ENCODE measurements around the gene KIF25. TPM values are rescaled to one million over a fixed set of nuclear protein-coding genes. Genes with fewer than 3 reads are reported as not detected.
"Not testable (repeated sequence)": the region's sequence is repeated elsewhere in the genome, so short reads cannot be mapped to it uniquely, and the experiment has no call there.

Gene KIF25
- total RNA-seq, 1 experiment from 2014 or later: not detected

GRCh38 chr6:167975458-167975857 lies 22.0 kb upstream of the KIF25 start:
- intact Hi-C loops (cut with micrococcal nuclease; ENCODE audit: unreplicated experiment): no loop called here
- Histone ChIP-seq H3F3A (ENCODE audit: insufficient read depth, low read depth) (no peaks in the 10 kb centered on the region), H4K20me1 (ENCODE audit: insufficient read depth) (peaks cover 8% of the 10 kb centered on the region), H2AFZ (no peak overlapping the region), H3K4me3 (no peak overlapping the region), H3K79me2 (ENCODE audit: low read depth) (no peaks in the 10 kb centered on the region), H3K27ac (no peak overlapping the region), H3K9me3 (ENCODE audit: insufficient read depth, low read depth) (no peaks in the 10 kb centered on the region), H3K4me1 (replicated peaks; ENCODE audit: insufficient read depth) (no peaks in the 10 kb centered on the region), H3K9me2 (ENCODE audit: insufficient read depth) (no peaks in the 10 kb centered on the region), H3K27me3 (ENCODE audit: insufficient read depth, low read depth) (peaks cover 14% of the 10 kb centered on the region), H3K4me2 (no peak overlapping the region), H3K36me3 (ENCODE audit: low read depth) (no peaks in the 10 kb centered on the region)
- no peak for DNase-seq
- ChIA-PET CTCF (no interaction called here), POLR2A (ENCODE audit: unreplicated experiment) (no interaction called here)
- no TSS peak for BruUV-seq (replicated peaks)
- TF ChIP-seq EZH2 (IDR thresholded peaks at IDR 0.05; ENCODE audit: low read depth): no peak
- no peak for TF ChIP-seq CTCF (conservative IDR thresholded peaks at IDR 0.05)

- H3K9me2 ChIP-seq (ENCODE audit: insufficient read depth); BruUV-seq (replicated peaks); POLR2A ChIA-PET (ENCODE audit: unreplicated experiment); CTCF ChIA-PET; H3K4me1 ChIP-seq (replicated peaks; ENCODE audit: insufficient read depth); H4K20me1 ChIP-seq (ENCODE audit: insufficient read depth); H2AFZ ChIP-seq; H3K4me3 ChIP-seq; H3K79me2 ChIP-seq (ENCODE audit: low read depth); H3K9me3 ChIP-seq (ENCODE audit: insufficient read depth, low read depth); H3F3A ChIP-seq (ENCODE audit: insufficient read depth, low read depth); DNase-seq; H3K36me3 ChIP-seq (ENCODE audit: low read depth); H3K4me2 ChIP-seq; H3K27ac ChIP-seq; intact Hi-C loops (cut with micrococcal nuclease; ENCODE audit: unreplicated experiment): not testable (repeated sequence)
- peaks cover 20% of the 10 kb centered on the region for H3K27me3 ChIP-seq (ENCODE audit: insufficient read depth, low read depth)
These were observed 21.3 kb upstream of the KIF25 start for GRCh38 chr6:167976116-167976657.

GRCh38 chr6:167976708-167977107 lies 20.8 kb upstream of the KIF25 start:
- H3K4me3 ChIP-seq: no peak overlapping the region
- DNase-seq: no peak
- H2AFZ ChIP-seq: no peak overlapping the region
- H3K9me2 ChIP-seq (ENCODE audit: insufficient read depth): no peaks in the 10 kb centered on the region
- POLR2A ChIA-PET (ENCODE audit: unreplicated experiment): no interaction called here
- no peaks in the 10 kb centered on the region for H3K79me2 ChIP-seq (ENCODE audit: low read depth)
- peaks cover 23% of the 10 kb centered on the region for H3K27me3 ChIP-seq (ENCODE audit: insufficient read depth, low read depth)
- intact Hi-C loops (cut with micrococcal nuclease; ENCODE audit: unreplicated experiment): no loop called here
- no TSS peak for BruUV-seq (replicated peaks)
- TF ChIP-seq CTCF (conservative IDR thresholded peaks at IDR 0.05) (no peak), EZH2 (IDR thresholded peaks at IDR 0.05; ENCODE audit: low read depth) (no peak)
- H3F3A ChIP-seq (ENCODE audit: insufficient read depth, low read depth): no peaks in the 10 kb centered on the region
- H3K4me2 ChIP-seq: no peak overlapping the region
- H3K4me1 ChIP-seq (replicated peaks; ENCODE audit: insufficient read depth): no peaks in the 10 kb centered on the region
- H3K36me3 ChIP-seq (ENCODE audit: low read depth): no peaks in the 10 kb centered on the region
- no peak overlapping the region for H3K27ac ChIP-seq
- peaks cover 8% of the 10 kb centered on the region for H4K20me1 ChIP-seq (ENCODE audit: insufficient read depth)
- H3K9me3 ChIP-seq (ENCODE audit: insufficient read depth, low read depth): no peaks in the 10 kb centered on the region
- CTCF ChIA-PET: no interaction called here
